ENCODE data around the gene DHRS2. TPM values are rescaled to one million over a fixed set of nuclear protein-coding genes. Genes with fewer than 3 reads are reported as not detected.

Gene DHRS2
- total and polyA plus RNA-seq, 8 donors, result 3.7 to 19.6 (median 6.7) TPM; not detected in 3

GRCh38 chr14:23641180-23641914, 5.2 kb downstream of the DHRS2 start:
- Histone ChIP-seq H3K27ac (no peak overlapping the region), H3K27me3 (no peaks in the 10 kb centered on the region), H3K9me3 (no peaks in the 10 kb centered on the region), H3K36me3 (no peaks in the 10 kb centered on the region), H3K4me1 (peaks cover 0 to 8% (median 0%) of the 10 kb centered on the region in 4 donors), H3K4me3 (no peak overlapping the region)
- WGBS, 5 donors, result 93 to 99% (median 97%) methylated on average over 4 of the region's 4 CpGs
- intact Hi-C loops (cut with DNase I; ENCODE audit: low total_unique reads), result no loop called here
- TF ChIP-seq POLR2A (IDR thresholded peaks at IDR 0.05) (no peak), CTCF (IDR thresholded peaks at IDR 0.05) (no peak), POLR2AphosphoS5 (IDR thresholded peaks at IDR 0.05) (no peak), EP300 (IDR thresholded peaks at IDR 0.05) (no peak)
- DNase-seq, result no peak

GRCh38 chr14:23641915-23642588, 5.9 kb downstream of the DHRS2 start:
- intact Hi-C loops (cut with DNase I; ENCODE audit: low total_unique reads), result no loop called here
- H3K9me3 ChIP-seq, result no peaks in the 10 kb centered on the region
- H3K4me1 ChIP-seq, result peaks cover 0 to 8% (median 0%) of the 10 kb centered on the region in 4 donors
- no peak overlapping the region for H3K4me3 ChIP-seq
- no peaks in the 10 kb centered on the region for H3K36me3 ChIP-seq
- TF ChIP-seq EP300 (IDR thresholded peaks at IDR 0.05), result no peak
- no peak for TF ChIP-seq POLR2A (IDR thresholded peaks at IDR 0.05)
- TF ChIP-seq POLR2AphosphoS5 (IDR thresholded peaks at IDR 0.05), result no peak
- no peak for TF ChIP-seq CTCF (IDR thresholded peaks at IDR 0.05)
- H3K27ac ChIP-seq, result no peak overlapping the region
- WGBS, 5 donors, result 47 to 60% (median 55%) methylated on average over 3 of the region's 3 CpGs
- H3K27me3 ChIP-seq, result no peaks in the 10 kb centered on the region
- no peak for DNase-seq

- Histone ChIP-seq H3K36me3 (no peaks in the 10 kb centered on the region), H3K9me3 (no peaks in the 10 kb centered on the region), H3K27ac (no peak overlapping the region), H3K4me3 (no peak overlapping the region), H3K4me1 (peaks cover 0 to 8% (median 0%) of the 10 kb centered on the region in 4 donors), H3K27me3 (no peaks in the 10 kb centered on the region)
- WGBS, 5 donors, result 82 to 95% (median 91%) methylated on average over 3 of the region's 3 CpGs
- no peak for DNase-seq
- intact Hi-C loops (cut with DNase I; ENCODE audit: low total_unique reads), result no loop called here
- TF ChIP-seq POLR2A (IDR thresholded peaks at IDR 0.05), result no peak
- TF ChIP-seq EP300 (IDR thresholded peaks at IDR 0.05), result no peak
- TF ChIP-seq CTCF (IDR thresholded peaks at IDR 0.05), result no peak
- TF ChIP-seq POLR2AphosphoS5 (IDR thresholded peaks at IDR 0.05), result no peak
Observed at GRCh38 chr14:23643533-23644194, 7.5 kb downstream of the DHRS2 start.

- no peaks in the 10 kb centered on the region for H3K9me3 ChIP-seq
- intact Hi-C loops (cut with DNase I; ENCODE audit: low total_unique reads), result no loop called here
- no peaks in the 10 kb centered on the region for H3K27me3 ChIP-seq
- no peak overlapping the region for H3K4me3 ChIP-seq
- WGBS, 5 donors, result 91 to 95% (median 93%) methylated on average over 5 of the region's 5 CpGs
- H3K4me1 ChIP-seq, result peaks cover 0 to 8% (median 0%) of the 10 kb centered on the region in 4 donors
- no peak overlapping the region for H3K27ac ChIP-seq
- no peak for DNase-seq
- no peaks in the 10 kb centered on the region for H3K36me3 ChIP-seq
- TF ChIP-seq POLR2A (IDR thresholded peaks at IDR 0.05) (no peak), EP300 (IDR thresholded peaks at IDR 0.05) (no peak), POLR2AphosphoS5 (IDR thresholded peaks at IDR 0.05) (no peak), CTCF (IDR thresholded peaks at IDR 0.05) (no peak)
Observed at GRCh38 chr14:23644195-23644918, 8.2 kb downstream of the DHRS2 start.

All from stomach (tissue), 9 donors.